HG03025 (cell line): ENCODE data around the gene RCVRN.

Experiments used
- ATAC-seq: cut with Tn5 transposase; IDR thresholded peaks from one replicate; pipeline ENCODE4 v1.9.1; 2021; ENCODE audit warnings: mild to moderate bottlenecking, moderate library complexity; ENCODE audit not compliant: unreplicated experiment, low FRiP score

RCVRN gene

DNA sequence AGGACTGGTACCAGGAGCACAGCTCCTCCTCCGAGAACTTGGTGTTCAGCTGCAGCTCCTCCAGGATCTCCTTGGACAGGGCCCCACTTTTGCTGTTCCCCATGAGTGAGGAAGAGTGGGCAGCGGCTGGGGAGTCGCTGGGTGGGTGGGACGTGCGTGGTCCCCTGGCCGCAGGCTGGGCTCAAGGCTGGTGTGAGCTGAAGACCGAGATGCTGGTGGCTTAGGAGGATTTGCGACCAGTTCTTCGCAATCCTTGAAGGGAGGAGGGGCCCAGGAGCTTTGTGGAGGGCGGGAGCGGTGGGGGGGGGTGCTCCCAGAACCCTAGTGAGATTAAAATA lies at the start of gene RCVRN:
Gene RCVRN, minus strand, starts transcription at position 194 of the 338 bp plus-strand sequence. Its CDS starts 91 bp downstream, at position 103.
- ATAC-seq, result no peak

DNA sequence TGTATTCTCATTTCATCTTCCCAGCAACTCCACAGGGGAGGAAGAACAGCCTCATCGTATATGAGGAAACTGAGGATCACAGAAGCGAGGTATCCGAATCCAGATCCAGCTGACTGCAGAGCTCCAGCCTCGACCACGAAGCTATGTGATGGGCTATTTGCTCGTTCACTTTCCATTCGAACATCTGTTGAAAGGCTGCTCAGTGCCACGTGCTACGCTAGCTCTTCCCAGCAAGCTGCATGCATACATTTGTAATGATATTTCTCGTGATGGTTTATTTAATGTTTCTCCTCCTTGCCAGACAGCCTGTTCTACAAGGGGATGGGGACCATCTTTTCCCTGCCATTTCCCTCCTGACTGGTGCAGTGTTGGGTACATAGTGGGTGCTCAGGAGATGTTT lies 48.4 kb upstream of the RCVRN start:
- ATAC-seq, result no peak

DNA sequence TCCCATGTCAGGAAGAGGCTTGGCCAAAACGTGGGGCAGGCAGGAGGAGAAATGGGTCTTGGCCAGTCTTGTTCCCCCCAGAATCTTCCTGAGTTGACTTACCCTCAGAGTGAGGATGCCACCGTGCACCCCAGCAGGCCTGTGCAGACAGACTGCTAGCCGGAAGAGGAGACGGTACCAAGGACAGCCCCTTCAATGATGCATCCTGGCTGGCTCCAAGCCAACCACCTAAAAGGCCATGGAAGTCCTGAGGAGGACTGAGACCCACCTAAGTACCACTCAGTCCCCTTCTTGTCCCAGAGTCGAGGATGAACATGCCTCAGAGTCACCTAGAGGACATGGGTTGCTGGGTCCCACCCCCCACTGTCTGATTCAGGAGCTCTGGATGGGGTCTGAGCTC lies 46.7 kb upstream of the RCVRN start:
- ATAC-seq, result no peak

DNA sequence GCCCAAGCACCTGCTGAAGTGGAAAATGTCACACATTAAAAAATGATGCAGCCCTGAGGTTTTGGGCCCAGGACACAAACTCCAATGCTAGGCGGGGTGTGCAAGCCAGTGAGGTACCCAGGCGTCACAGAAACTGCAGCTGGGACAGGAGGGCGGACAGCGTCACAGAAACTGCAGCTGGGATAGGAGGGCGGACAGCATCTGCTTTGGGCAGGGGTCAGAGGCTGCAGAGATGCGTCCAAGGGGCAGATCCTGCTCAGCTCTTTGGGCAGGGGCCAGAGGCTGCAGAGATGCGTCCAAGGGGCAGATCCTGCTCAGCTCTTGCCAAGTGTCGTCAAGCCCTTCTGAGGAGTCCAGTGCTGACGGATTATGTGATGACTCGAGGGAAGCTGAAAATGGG lies 43.9 kb upstream of the RCVRN start:
- ATAC-seq, result no peak

DNA sequence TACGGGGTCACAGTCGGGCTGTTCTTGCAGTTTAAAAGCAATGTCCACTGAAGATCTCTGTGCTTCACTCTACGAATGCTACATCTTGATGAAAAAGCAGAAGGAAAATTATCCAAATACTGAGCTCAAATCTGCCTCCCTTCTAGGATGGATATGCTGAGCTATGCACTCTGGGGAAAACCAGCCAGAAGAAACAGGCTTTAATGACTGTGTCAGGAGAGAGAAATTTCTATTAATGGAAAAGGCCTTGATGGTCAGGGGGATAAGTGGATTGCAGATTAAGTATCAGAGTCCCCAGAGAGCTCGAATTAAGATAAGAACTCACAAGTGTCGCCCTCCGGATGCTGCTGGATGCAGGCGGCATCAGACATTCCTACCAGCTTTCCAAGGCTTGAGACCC lies 39.6 kb upstream of the RCVRN start:
- ATAC-seq, result no peak

DNA sequence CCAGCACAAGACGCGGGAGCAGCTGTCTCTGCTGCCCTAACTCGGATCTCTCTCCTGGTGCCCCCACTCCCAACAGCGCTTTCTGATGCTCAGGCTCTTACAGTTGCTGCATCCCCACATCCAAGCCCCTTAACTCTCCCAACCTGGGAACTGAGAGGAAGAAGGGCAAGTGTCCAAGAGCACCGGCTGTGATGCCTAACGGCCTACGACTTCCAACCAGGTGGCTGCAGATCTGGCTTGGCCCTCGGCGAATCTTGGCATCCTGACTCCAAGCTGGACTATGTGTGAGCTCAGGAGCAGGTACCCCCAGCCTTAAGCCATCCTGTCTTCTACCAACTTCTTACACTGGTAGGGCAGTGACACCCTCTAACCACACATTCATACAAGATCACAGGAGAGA lies 38.3 kb upstream of the RCVRN start:
- no peak for ATAC-seq

DNA sequence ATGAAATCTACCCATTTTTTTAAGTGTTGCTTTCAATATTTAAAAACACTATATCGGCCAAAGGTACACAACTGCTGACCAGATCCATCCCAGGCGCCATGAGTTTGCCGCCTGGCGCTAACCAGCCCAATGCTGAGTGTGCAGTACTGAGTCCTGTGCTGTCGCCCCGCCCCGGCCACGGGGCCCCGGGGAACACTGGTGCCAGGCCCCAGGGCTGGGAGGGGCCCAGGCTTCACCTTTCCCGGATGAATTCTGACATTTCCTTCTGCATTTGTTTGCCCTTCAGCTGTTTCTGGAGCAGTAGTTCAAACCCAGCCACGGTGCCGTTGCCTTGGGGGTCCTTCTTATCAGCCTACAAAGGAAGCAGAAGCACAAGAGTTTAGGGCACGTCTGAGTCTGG lies 37.8 kb upstream of the RCVRN start:
- ATAC-seq, result no peak

DNA sequence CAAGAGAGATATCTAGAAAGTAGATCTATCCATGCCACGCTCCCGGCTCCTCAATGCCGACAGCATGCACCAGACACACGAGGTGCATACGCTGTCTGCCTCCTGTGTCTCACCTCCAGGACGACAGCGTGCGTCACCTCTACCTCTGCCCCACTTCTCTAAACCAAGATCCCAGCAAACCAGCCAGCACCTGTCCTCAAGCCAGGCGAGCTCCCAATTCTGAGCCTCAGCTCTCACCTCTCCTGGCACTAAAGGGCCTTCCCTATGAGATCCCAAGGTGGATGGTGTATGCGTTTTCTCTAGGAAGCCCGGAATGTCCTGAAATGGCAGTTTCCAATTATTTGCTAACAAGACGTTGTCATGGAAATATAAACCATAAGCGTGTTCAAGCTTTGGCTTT lies 36.2 kb upstream of the RCVRN start:
- no peak for ATAC-seq

DNA sequence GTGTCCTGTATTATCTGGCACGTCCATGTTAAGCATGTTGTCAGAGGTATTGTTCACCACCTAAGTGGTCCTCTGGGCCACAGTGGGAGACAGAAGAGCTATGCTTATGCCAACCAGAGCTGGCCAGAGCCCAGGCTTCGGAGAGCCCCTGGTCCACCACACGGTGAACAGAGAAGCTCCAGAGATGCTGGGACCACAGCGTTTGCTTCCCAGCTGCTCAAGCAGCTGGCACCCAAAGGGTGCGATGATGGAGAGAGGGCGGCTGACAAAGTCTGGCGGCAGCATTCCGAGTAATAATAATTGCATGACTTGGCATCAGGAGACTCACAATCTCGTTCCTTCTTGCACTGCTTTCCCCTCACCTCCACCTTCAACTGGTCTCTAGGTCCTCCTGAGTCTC lies 35.8 kb upstream of the RCVRN start:
- ATAC-seq, result no peak

DNA sequence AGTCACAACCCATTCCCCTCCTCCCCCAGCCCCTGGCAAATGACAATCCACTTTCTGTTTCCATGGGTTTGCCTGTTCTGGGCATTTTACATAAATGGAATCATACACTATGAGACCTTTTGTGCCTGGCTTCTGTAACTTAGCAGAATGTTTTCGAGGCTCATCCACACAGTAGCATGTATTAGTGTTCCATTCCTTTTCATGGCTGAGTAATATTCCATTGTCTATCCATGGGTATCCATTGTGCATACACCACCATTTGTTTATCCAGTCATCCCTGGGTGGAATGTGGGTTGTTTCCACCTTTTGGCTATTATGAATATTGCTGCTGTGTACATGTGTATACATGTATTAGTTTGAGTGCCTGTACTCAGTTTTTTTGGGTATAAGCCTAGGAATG lies 33.7 kb upstream of the RCVRN start:
- ATAC-seq, result no peak

DNA sequence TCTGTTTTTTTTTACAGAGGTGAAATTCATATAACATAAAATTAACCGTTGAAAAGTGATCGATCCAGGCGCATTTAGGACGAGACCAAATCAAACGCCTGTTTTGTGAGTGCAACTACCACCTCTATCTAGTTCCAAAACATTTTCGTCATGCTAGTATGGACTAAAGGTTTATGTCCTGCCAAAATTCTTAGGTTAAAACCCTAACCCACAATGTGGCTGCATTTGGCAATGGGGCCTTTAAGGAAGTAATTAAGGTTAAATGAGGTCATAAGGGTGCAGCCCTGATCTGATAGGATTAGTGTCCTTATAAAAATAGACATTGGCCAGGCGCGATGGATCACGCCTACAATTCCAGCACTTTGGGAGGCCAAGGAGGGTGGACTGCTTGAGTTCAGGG lies 32.8 kb upstream of the RCVRN start:
- ATAC-seq, result no peak

DNA sequence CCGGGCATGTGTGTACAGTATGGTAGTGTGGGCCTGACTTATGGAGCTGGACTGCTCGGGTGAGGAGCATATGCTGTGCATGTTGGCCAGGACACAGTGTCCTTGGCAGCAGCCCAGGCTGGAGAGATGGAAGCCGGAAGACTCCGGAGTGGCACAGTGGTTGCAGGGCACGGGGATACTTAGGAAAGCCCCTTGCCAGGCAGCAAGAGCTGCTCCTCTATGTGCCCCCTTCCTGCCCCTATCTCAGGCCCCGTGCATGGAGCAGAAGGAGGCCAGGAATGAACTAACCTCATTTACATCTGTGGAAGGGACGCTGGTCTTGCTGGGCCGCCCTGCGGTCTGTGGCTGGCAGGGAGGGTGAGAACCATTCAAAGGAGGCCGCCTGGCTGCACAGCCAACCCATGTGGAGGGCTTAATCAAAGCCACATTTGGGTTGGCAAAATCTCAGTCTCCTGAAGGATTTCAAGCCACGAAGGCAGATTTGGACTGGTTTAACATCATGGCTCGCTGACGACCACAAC lies 32.2 kb upstream of the RCVRN start:
- ATAC-seq, result no peak

DNA sequence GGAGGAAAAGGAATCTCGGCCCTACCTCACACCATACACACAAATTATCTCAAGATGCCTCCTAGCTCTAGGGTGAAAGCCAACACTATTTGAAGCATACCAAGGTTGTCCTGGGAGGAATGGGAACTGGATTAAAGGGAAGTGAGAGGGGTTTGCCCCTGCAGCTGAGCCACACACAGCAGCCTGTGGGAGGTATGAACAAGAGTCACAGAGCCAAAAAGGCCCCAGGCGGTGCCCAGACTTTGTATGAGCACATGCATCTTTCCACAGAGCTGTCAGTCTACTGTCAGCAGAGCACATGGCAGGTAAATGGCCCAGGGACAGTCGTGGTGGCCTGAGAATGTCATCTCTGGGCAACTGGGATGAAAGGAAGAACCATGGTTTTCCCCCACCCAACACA lies 31.0 kb upstream of the RCVRN start:
- ATAC-seq, result no peak

DNA sequence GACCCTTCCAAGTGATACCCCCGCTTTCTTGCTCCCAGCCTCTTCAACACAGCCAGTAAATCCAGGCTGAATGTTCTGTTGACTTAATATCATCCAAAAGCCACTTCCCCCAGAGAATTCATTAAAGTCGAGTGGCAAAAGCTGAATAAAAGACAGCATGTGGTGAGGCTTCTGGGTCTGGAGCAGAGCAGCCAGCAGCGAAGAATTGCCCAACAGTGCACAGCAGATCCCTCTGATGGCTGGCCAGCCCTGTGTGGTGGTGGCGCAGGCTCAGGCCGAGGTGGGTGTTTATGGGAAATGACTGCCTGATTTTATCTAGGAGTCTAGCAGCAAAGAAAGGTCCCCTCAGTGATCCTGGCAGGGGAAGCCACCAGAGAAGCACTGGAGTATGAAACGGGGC lies 30.3 kb upstream of the RCVRN start:
- ATAC-seq, result no peak

DNA sequence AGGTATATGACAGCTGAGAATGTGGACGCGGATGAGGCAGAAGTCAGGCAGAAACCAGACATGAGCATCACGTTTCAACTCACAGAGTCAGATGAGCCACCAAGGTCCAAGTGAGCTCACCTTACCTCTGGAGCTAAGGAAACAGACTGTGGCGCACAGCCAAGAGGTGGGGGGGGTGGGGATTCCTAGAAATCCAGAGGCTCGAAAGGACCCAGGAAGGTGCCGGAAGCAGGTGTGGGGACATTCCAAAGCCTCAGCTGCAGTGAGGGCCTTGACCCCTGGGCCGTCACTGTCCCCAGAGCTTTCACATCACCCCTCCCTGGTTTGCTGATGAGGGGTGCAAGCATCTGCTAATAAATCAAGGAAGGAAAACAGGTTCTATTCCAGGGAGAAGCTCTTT lies 29.3 kb upstream of the RCVRN start:
- ATAC-seq, result no peak

DNA sequence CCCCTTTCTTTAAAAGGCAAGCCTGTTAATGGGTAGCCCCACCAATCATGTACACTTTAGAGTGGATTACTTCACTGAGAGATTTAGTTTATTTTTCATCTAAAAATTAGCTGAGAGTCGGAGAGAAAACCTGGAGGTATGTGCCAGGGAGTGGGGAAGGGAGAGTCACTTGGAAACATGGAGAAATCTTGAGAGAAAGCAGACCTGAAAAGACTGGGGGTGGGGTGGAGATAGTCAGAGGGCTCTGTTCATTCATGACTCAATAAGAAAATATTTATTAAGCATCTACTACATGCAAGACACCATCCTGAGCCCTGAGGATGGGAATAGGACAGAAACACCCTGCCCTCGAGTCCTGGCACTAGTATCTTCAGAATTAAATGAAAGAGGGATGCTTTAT lies 27.4 kb upstream of the RCVRN start:
- no peak for ATAC-seq

DNA sequence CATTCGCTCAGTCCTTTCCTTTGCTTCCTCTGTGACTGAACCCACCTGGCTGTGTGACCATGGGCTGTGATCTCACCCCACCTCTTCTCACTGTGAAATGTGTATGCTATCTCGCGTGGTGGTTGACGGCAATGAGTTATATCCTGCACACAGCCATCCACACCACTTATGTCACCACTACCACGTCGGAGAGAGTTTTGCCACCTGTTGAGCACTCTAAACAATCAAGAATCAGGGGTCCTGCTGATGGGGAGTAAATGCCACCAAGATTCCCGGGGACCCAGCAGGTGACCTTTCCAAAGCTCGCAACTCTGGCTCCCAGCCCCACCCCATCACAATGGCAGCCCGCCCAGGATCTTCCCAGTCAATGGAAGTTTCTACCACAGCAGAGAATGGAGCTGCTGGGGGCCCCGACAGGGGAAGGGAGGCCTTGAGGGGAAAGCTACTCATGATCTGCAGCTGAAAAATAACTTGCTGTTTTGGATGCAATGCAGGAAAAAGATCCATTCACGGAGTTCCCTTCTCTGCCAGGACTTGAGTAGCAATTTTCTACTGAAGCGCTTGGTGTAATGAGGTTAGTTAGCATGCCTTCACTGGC lies 26.2 kb upstream of the RCVRN start:
- ATAC-seq, result no peak

DNA sequence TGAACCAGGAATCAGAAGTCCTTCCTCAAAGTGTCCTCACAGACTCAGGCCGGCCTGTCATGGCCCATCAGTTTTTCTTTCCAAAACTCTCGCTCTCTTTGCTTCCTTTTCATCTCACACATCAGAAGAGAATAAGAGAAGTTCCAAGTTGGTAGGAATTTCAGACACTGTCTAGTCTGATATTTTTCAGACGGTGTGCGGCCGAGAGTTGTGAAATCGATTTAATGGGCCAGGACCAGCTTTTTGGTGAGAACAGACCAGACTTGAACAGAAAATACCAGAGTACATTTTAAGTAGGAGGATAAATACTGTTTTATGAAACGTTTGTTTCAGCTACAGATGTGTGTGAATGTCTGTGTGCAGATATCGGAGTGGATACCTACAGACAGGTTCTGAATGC lies 24.8 kb upstream of the RCVRN start:
- ATAC-seq, result no peak

DNA sequence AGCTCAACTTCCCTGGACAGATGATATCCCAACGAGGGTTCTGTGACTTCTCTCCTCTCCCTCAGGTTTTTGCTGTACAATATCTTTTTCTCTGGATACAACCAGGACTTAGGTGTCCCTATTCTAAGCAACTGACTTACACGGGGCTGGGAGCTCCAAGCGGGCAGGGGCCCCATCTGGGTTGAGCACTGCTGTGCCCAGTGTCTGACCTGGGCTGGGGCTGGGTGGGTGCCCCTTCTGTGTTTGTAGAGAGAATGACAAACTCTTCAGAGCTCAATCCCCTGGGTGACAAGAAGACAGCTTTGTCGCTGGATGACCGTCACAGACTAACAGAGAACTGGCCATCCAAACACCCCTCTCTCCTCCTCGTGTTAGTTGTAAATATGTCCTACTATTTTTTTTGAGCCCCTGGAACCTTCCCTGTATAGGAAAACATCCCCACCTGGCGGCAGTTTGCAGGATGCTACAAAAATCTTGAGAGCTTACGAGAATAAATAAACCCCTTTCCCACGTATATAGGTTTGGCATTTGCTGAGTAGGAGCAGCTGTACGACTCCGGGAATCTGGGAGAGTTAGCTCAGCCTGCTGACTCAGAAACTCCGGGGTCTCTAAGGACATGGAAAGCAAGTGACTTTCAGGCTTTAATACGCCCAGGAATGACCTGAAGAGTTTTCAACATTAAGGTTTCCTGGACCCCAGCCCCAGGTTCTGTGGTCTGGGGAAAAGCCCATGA lies 23.7 kb upstream of the RCVRN start:
- ATAC-seq, result no peak

DNA sequence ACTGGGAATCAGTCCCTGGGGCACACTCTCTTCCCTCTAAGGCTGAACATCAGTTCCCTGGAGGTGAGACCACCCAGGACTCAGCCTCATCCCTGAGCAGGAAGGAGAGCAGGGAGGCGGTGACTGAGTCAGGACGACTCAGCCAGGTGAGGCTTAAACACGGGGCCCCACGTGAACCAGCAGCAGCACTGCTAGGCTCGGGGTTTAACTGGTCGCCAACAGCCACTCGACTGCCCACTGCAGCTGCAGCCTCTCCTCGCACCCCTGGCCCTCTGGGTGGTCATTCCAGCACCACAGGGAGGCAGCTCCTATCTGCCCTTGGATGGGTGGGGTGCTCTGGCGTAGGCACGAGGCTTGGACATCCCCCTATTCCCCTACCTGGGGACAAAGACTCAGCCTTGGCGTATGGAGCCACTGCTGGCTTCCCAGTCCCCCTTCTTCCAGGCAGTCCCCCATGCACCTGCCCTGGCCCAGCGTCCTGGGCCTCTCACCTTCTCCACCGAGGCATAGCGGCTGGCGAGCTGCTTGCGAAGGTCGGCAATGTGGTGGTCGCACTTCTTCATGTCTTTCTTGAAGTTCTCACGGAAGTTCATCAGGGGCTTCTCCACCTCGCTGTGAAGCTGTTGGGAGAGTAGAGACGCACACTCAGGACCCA lies 21.2 kb upstream of the RCVRN start:
- no peak for ATAC-seq

DNA sequence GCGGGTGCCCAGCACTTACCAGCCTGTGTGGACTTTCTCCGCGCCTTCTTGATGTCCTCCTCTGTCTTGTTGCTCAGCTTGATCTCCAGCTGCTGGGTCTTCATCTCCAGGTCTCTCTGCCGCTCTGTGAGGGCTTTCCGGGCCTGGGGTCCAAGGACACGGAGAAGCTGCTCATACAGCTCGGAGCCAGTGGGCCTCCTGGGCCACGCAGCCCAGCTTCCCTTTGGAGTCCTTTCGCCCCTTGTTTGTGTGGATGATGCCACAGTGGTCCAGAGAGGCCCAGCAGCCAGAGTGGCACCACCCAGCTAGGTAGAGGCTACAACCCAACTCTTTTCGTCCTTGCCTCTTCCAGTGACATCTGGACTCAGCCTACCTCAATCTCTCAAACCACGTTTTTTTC lies 20.4 kb upstream of the RCVRN start:
- no peak for ATAC-seq

DNA sequence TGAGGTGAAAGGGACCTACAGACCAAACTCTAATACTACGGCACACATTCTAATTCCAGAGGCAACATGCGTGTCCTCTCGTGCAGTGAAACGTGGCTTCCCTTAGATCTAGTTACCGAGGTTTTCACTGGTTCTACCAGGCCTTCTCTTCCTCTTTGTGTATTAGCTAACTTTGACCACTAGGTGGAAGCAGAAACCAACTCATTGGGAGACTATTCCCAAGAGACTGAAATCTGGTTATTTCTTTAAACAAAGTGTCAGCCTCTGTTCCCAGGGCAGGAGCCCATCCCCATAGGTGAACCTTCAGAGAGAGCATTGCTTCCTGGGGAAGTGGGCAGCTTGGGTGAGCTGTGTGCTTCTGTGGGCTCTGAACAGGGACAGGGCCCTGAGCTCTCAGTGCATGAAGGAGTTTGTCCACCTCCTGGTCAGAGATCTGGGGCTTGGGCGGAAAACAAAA lies 19.7 kb upstream of the RCVRN start:
- no peak for ATAC-seq
